Renal cortex interstitium (tissue), 11 donors: ENCODE results near the gene TMEM114. TPM values are rescaled to one million over a fixed set of nuclear protein-coding genes. Genes with fewer than 3 reads are reported as not detected.

ENCODE experiments used
- DNase-seq, 11 donors: peaks; one replicate each; pipeline ENCODE4 v3.0.0-alpha.2; 2013; ENCODE audit warnings: low read depth in 9 of 11, low spot score in 4 of 11; ENCODE audit errors: extremely low read depth in 1 of 11
- polyA plus RNA-seq, 3 donors: library from polyadenylated mRNA; unstranded; fragments of 120-200 nt; gene quantifications; one replicate each; pipeline ENCODE4 v1.2.1, GENCODE V29; 2013; ENCODE audit not compliant: insufficient read length in 3 of 3

TMEM114 gene
- polyA plus RNA-seq, 3 donors: 0.11 to 0.18 TPM; not detected in 1

DNA sequence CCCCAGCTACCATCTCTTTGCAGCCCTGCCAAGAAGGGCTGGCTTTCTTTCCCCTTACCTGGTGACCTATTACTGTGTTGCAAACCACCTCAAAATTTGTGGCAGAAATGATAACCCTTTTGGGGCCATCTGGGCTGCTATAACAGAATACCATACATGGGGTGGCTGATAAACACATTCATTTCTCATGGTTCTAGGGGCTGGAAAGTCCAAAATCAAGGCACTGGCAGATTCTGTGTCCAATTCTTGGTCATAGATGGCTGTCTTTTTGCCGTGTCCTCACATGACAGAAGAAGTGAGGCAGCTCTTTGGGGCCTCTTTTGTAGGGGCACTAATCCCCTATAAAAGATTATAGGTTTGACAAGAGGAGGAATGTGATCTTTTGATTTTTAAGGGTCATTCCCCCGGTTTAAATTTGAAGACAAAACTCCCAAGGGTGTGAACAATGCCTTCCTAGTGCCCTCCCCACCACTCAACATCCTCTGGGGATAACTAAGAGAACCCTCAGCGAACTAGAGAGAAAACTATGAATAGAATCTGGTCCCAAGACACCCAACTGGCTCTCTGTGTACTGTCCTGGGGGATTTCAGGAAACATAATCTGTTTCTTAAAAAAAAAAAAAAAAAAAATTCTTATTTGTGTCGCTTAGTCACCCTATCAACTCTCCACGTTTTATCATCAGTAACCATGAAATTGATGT, 29.5 kb upstream of the TMEM114 start:
- no peak for DNase-seq

DNA sequence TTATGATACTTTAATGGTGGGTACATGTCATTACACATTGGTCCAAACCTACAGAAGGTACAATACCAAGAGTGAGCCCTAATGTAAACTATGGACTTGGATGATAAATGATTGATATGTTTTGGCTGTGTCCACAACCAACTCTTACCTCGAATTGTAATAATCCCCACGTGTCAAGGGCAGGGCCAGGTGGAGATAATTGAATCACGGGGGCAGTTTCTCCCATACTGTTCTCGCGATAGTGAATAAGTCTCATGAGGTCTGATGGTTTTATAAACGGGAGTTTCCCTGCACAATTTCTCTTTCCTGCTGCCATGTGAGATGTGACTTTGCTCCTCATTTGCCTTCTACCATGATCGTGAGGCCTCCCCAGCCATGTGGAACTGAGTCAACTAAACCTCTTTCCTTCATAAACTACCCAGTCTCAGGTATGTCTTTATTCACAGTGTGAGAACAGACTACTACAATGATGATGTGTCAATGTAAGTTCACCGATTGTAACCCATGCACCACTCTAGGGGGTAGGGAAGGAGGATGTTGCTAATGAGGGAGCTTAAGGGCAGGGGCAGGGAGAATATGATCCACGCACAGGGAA, 24.2 kb upstream of the TMEM114 start:
- DNase-seq: no peak

DNA sequence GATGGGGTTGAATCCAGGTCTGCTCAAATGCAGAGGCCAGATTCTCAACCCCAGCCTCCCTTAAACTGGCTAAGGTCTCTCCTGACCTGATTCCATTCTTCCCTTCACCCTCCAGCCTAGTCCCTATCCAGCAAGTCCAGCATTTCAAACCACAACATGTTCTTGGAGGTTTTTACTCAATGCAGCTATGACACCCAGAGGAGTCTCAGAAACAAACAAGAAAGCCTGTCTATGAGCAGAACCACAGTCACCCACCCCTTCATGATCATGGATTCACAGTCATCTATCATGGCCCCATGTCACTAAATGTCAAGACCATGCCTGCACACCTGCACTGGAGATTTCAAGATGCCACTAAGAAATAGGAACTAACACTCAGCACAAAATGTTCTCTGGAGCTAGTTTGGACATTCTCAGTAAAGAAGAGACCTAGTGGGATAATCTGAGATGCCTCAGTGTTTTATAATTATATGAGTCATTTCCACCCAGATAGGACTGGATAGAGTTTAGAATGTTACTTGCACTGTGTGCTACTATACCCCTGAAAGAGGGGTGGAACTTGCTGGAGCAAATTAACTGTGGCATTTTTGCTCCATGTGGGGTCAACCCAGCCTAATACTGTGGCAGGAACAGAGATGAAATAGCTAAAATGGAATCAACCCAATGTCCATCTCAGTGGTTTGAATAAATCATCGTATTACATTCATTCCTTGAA, 21.7 kb upstream of the TMEM114 start:
- no peak for DNase-seq

DNA sequence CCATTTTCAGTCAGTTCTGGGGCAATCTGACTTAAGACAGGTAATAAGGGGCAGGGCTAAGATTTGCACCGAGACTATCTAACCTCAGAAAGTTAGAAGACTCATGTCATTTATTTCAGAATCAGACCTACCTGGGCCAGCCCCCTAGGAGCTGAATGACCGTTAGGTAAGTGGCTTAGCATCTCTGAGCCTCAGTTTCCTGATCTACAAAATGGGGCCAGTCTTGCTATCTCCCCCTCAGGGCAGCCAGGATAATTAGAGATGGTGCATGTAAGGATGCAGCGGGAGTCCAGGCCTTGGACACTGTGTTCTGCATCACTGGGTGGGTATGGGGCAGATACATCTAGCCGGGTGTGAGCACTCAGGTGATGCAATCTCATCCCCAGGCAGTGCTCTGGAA, 20.8 kb upstream of the TMEM114 start:
- DNase-seq: no peak

DNA sequence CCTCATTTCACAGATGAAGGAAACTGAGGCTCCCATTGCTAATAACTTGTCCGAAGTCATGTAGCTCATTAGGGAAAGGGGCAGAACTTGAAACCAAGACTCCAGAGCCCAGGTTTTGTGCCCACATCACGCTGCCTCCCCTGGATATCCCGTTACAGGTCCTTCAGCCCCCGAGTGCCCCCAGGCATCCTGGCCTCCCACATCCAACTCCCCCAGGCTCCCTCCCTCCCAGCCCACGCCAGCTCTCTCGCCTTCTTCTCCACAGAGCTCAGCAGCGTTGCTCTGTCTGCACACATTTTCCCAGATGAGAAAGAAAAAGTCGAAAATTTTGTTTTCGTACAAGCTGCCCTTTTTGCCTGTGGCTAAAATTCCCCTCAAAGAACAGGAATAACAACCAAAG, 16.9 kb upstream of the TMEM114 start:
- DNase-seq: no peak

DNA sequence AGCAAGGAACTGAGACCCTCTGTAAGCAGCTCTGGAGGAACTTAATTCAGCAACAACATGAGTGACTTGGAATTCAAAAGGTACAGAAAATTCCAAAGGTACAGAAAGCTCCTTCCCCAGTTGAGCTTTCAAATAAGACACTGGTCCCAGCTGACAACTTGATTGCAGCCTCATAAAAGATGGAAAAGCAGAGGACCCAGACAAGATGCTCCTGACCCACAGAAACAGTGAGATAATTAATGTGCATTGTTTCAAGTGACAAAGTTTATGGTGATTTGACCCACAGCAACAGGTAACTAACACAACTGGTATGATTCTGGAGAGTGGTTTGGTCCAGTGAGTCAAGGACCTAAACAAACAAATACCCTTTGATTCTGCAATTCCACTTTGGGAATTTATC, 15.2 kb upstream of the TMEM114 start:
- no peak for DNase-seq

DNA sequence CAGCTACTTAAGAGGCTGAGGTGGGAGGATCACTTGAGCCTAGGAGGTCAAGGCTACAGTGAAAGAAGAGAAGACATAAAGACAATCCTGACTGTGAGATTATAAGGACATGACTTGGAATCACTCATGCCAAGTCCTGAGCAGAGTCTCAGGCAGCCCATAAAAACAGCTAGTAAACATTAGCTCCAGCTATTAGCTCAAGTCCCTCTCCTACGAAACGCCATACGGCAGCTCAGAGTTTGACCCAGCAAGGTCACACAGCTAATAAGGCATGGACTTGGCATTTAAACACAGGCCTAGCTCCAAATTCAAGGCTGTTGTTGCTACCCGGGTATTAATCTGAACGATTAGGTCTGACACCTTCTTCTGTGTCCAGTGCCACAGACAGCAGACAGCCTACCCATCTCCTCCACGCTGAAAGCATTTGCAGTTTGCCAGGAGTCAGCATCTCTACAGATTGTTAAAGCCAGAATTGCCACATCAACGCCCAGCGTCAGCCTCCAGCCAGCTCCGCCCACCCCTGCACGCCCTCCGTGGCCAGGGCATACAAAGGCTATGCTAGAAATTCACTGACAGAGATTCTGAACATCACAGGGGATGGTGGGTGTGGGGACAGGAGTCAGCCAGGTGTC, 9.9 kb upstream of the TMEM114 start:
- DNase-seq: no peak

DNA sequence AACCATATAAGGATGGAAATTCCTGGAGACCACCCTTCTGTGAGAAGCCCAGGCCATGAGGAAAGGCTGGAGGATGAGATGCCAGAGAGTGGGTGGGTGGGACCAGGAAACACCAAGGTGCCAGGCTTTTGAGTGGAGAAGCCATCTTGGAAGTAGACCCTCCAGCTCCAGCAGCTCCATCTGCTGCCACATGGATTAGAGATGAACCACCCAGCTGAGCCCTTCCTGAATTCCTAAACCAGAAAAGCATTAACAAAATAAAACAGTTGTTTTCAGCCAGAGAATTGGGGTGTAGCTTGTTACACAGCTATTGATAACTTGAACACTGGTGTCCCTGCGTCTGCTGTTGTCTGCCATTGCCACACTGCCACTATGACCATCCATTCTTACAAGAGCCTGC, 6.3 kb upstream of the TMEM114 start:
- DNase-seq: no peak

DNA sequence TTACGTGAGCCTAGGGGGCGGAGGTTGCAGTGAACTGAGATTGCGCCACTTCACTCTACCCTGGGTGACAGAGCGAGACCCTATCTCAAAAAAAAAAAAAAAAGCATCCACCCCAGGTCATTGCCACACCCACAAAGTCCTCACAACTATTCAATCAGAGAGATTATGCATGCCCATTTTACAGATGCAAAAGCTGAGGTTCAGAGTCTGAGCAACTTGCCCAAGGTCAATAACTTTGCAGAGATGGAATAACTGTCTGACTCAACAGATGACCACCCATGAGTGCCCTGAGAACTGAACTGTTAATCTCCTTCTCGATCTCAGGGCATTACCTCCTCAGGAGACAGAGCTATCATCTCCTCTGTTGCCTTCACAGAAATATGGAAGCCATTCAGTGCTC, 5.5 kb upstream of the TMEM114 start:
- no peak for DNase-seq

DNA sequence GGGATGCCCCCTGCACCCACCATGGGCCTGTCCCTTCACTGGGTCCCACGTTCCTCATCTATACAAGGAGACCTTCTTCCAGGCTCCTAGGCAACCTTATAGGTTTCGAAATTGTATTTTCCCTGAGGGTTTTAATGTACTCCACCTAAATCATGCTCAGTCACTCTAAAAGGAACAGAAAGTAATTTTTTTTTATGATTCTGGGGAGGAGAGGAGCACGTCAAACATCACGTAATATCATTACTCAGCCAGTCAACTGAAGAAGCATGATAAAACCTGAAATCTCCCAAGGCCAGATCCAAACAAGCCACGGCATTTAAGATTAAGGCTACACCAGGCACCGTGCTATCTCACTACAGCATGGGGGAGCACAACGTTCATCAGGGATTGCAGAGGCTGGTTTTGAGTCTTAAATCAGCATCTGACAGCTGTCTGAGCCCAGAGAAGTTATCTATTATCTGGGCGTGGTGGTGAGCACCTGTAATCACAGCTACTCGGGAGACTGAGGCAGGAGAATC, 3.9 kb upstream of the TMEM114 start:
- no peak for DNase-seq

DNA sequence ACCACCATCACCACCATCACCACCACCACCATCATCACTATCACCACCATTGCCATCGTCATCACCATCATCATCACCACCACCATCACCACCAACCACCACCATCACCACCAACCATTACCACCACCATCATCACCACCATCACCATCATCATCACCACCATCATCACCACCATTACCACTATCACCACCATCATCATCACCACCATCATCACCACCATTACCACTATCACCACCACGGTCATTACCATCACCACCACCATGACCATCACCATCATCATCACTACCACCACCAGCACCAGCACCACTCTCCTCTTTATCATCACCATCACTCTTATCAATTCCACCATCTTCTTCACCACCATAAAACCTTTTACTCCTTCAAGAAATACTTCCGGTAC, 1.1 kb upstream of the TMEM114 start:
- DNase-seq: no peak

DNA sequence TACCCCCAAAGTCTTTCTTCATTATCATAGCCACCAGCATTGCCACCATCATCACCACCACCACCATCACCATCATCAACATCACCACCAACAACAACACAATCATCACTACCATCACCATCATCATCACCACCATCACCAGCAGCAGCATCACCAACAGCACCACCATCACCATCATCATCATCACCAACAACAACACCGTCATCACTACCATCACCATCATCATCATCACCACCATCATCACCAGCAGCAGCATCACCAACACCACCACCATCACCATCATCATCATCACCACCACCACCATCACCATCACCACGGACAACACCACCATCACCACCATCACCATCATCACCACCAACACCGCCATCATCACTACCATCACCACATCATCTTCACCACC, 500 bp upstream of the TMEM114 start:
- no peak for DNase-seq

DNA sequence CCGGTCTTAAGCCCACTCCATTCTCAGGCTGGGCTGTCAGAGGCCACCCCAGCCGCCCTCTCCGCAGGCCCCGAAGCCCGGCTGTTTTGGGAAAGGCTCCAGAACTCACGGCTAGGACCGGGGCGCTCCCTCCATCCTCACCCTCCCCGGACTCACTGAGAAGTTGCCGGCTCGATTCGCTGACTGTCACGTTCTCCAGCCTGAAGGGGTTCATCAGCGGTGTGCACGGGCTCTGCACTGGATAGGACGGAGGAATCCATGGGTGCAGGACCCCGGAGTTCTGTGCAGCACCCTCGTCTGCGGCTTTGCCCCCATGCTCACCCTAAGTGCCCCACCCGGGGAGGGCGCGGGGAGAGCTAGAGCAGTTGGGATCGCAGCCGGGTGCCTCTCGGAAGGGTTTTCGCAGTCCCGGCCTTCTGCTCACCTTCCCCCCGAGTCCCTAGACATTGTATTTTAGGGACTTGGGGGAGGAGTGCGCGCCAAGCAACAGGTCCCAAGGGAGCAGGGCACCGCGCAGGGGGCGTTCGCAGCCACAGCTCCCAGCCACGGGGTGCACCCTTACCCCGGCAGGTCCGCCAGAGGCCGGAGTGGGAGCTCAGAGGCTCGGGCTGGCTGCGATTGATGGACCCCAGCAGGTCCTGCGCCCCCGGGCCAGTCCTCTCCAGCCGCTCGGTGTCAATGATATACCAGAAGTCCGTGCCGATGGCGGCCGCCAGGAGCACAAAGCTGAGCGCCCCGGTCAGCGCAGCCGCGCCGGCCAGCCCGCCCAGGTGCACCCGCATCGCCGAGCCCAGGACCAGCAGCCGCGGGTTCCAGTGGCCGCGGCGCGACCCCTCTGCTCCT, 1.0 kb downstream of the TMEM114 start:
- DNase-seq: no peak

DNA sequence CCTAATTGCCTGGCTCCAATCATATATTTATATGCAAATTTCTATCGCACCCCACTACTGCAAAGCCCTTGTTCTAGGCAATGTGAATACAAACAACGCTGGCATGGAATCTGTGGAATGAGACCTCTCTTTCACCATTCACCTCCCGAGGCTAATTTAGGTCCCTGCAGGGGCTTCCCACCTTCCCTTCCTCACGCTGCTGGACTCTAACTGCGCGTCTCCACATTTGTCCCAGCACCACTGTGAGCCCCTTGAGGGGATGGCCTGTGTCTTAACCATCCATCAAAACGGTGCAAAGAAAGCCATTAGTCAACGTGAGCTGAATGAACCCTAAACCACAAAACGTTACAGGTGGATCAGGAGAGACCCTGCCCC, 1.6 kb downstream of the TMEM114 start:
- no peak for DNase-seq

DNA sequence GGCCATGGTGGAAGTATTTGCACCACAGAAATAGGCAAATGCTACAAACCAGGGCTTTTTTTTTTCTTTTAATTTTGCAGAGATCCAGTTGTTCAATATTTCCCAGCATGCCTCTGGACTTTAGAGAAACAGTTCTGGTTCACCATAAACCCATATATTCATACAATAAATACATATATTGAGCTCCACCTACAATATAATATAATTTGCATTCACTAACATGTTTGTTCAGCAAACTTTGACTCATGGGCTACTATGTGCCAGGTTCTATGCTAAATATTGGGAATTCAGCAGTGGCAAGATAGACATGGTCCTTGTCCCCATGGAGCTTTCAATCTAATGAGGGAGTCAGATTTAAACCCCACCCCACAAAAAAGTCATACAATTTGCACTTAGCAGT, 3.2 kb downstream of the TMEM114 start:
- no peak for DNase-seq

DNA sequence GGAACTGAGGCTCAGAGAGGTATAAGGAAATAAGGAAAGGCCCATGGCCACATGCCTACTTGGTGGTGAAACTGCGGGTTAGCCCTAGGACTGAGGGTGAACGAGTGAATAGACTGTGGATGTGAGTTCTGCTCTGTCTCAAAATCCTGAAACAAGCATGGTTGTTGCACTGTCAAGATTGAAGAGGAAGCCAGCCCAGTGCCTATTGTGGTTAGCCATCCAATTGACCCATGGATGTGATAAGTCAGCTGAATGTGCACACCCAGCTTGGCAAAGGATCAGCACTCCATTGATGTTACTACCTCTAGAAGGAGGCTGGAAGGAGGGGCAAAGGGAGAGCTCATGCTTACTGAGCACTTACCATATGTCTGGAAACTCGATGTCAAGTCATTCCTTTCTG, 4.5 kb downstream of the TMEM114 start:
- DNase-seq: no peak

DNA sequence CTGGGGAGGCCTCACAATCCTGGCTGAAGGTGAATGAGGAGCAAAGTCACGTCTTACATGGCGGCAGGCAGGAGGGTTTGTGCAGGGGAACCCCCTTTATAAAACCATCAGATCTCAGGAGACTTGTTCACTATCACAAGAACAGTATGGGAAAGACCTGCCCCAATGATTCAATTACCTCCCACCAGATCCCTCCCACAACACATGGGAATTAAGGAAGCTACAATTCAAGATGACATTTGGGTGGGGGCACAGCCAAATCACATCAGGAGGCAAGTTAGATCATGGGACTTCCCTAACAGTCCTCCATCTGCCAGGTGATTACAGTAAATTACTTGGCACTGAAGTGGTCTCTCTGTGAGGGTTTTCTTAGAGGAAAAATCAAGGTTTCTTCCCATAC, 5.3 kb downstream of the TMEM114 start:
- DNase-seq: no peak

DNA sequence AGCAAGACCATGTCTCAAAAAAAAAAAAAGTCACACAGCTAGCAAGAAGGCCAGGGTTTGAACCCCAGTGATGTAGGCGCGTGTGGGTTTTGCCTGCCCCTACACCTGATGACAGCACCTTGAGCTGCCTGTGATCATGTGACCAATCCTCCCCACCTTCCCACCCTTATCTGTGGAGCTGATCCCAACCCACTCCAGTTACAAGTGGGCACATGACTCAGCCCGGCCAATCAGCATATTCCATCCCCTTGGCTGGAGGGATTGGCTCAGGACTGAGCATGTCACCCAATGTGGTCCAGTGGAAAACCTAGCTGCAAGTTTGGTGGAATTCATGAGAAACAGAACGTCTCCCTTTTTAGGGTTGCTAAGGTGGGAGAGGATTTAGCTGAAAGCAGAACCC, 6.6 kb downstream of the TMEM114 start:
- DNase-seq: no peak

DNA sequence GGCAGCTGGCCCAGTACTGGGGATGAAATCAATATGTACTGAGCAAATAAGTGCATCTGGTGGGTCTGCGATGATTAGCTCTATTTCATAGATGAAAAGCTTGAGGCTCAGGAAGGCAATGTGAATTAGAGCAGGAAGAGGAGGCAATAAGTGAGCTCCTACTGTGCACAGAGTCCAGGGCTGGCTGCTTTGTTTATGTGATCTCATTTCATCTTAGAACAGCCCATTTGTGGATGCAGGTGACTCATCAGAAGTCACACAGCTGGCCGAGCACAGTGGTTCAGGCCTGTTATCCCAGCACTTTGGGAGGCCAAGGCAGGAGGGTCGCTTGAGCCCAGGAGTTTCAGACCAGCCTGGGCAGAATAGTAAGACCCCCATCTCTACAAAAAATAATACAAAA, 7.1 kb downstream of the TMEM114 start:
- DNase-seq: no peak
